Stimulated activated naive B cell treated with anti-CD40 and anti-IgM and Interleukin-4, amounts not matched to agents 10 μg/mL and 1 μg/mL and 100 μg/mL, for 72 hours (primary cell): ENCODE data around the gene CACNA1C.

Source experiments
- ATAC-seq, 2 donors: fragments of 150-1000 bp; cut with Tn5 transposase; replicated peaks; 2 replicates each; pipeline ENCODE4 v1.10.0; 2021; ENCODE audit warnings: moderate library complexity in 1 of 2
- DNase-seq: peaks from one replicate; pipeline ENCODE4 v3.0.0; 2021
- H3K27ac Mint-ChIP-seq: one replicate; pipeline ENCODE4 v1.8.0; 2022; ENCODE audit warnings: mild to moderate bottlenecking, mixed read lengths
- H3K27me3 Mint-ChIP-seq, 2 donors: one replicate each; pipeline ENCODE4 v1.8.0; 2022; ENCODE audit warnings: mixed read lengths in 2 of 2
- H3K36me3 Mint-ChIP-seq, 2 donors: one replicate each; pipeline ENCODE4 v1.8.0; 2022; ENCODE audit warnings: mixed read lengths in 2 of 2, mild to moderate bottlenecking in 1 of 2
- H3K4me1 Mint-ChIP-seq, 2 donors: one replicate each; pipeline ENCODE4 v1.8.0; 2022; ENCODE audit warnings: mixed read lengths in 2 of 2, mild to moderate bottlenecking in 1 of 2
- H3K4me3 Mint-ChIP-seq, 2 donors: one replicate each; pipeline ENCODE4 v1.8.0; 2022; ENCODE audit warnings: mild to moderate bottlenecking in 2 of 2, mixed read lengths in 2 of 2, moderate library complexity in 1 of 2
- H3K9me3 Mint-ChIP-seq, 2 donors: one replicate each; pipeline ENCODE4 v1.8.0; 2022; ENCODE audit warnings: mixed read lengths in 2 of 2, mild to moderate bottlenecking in 1 of 2

CACNA1C gene

DNA sequence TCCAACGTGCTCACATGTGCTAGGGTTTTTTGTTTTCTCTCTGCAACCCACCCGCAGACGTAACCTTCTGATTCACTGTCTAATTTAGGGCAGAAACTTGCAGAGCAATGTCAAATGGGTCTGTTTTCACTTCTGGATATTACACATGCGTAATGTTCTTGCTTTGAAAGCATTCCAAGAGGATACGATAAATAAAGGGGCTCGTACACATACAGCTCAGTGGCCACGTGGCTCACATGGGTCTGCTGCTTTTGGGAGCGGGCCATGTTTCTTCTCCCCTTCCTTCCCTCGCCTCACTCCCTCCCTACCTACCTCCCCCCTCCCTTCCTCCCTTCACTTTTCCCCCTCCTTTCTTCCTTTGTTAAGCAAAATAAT lies 23.4 kb downstream of the CACNA1C start:
- ATAC-seq (no peak), DNase-seq (no peak)
- H3K9me3 Mint-ChIP-seq: peaks cover 11 to 12% of the 10 kb centered on the region in 2 donors
- H3K27ac Mint-ChIP-seq: no peak overlapping the region
- H3K4me1 Mint-ChIP-seq: no peaks in the 10 kb centered on the region
- no peak overlapping the region for H3K4me3 Mint-ChIP-seq
- peaks cover 2 to 4% of the 10 kb centered on the region in 2 donors for H3K36me3 Mint-ChIP-seq
- peaks cover 19 to 21% of the 10 kb centered on the region in 2 donors for H3K27me3 Mint-ChIP-seq

DNA sequence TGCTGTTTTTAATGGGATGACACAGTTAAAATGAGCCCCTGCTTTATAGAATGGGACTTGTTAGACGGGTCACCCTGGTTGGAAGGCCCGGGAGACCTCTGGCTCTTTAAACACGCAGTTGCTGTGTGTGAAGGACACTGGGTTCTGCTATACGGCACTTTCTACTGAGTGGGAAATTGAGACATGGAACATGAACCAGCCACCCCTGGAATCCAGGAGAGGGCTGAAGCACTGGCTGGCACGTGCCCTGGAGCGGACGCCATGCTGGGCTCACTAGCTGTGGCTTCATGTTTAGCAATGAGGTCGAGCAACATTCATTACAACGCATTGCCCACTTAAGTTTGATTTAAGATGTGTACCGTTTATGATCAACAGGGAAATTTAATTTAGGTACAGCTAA lies 23.9 kb downstream of the CACNA1C start:
- no peaks in the 10 kb centered on the region for H3K4me1 Mint-ChIP-seq
- no peak for DNase-seq
- no peak for ATAC-seq
- peaks cover 0 to 3% of the 10 kb centered on the region in 2 donors for H3K36me3 Mint-ChIP-seq
- H3K9me3 Mint-ChIP-seq: peaks cover 6% of the 10 kb centered on the region in 2 donors
- H3K4me3 Mint-ChIP-seq: no peak overlapping the region
- H3K27me3 Mint-ChIP-seq: peaks cover 13 to 21% of the 10 kb centered on the region in 2 donors
- H3K27ac Mint-ChIP-seq: no peak overlapping the region

DNA sequence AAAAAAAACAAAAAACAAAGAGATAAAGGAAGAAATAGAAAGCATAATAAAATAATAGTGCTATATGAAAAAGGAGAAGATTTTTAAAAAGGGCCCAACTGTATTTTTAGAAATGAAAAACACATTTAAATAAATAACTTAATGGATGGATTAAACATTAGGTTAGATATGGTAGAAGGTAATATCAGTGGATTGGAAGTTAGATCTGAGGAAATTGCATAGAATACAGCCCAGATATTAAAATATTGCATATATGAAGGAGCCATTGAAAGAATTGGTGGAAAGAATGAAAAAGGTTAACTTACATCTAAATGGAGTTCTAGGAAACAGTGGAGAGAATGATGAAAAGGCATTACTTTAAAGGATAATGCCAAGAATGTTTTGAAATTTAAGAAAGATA lies 27.8 kb downstream of the CACNA1C start:
- ATAC-seq (no peak), DNase-seq (no peak)
- Mint-ChIP-seq H3K4me1 (no peaks in the 10 kb centered on the region), H3K36me3 (peaks cover 0 to 3% of the 10 kb centered on the region in 2 donors), H3K27ac (no peak overlapping the region), H3K27me3 (peaks cover 3 to 22% of the 10 kb centered on the region in 2 donors), H3K4me3 (no peak overlapping the region), H3K9me3 (peaks cover 6% of the 10 kb centered on the region in 2 donors)

DNA sequence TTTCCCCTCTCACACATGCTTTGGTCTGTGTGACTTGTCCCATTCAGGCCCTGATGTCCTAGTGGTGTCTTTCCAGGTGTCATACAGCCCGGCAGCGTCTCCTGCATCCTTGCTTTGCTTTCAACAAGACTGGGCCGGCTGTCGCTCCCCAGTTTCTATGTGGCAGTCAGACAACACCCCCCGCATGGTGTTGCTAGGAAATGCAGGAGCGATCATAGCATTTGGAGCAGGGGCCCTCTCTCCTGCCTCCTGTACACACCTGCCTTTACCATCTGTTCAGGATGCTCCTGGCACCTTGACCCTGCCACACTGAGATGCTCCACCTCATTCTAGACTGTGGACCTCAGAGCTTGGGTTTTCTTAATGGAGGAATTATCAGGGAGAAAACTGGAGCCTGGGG lies 29.5 kb downstream of the CACNA1C start:
- H3K27me3 Mint-ChIP-seq: peaks cover 13 to 18% of the 10 kb centered on the region in 2 donors
- no peaks in the 10 kb centered on the region for H3K4me1 Mint-ChIP-seq
- no peak overlapping the region for H3K4me3 Mint-ChIP-seq
- H3K9me3 Mint-ChIP-seq: peaks cover 6% of the 10 kb centered on the region in 2 donors
- DNase-seq: no peak
- H3K36me3 Mint-ChIP-seq: peaks cover 0 to 3% of the 10 kb centered on the region in 2 donors
- no peak overlapping the region for H3K27ac Mint-ChIP-seq
- ATAC-seq: no peak

DNA sequence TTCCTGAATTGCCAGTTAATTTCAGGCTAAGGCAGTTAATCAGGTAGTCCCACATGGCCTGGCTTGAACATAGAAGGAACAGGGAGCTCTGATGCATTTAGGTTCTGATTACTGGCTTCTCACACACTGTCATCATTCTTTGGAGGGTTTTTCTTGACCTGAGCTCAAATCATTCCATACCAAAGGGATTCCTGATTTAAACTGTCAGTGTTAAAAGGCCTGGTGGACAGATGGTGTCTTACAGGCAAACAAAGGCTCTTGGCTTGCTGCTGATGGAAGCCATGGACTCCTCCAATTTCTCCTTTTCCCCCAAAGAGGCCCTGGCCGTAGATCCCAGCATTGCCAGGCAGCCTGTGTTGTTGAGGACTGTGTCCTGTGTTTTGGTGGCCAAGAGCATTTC lies 30.2 kb downstream of the CACNA1C start:
- Mint-ChIP-seq H3K9me3 (peaks cover 6% of the 10 kb centered on the region in 2 donors), H3K27ac (no peak overlapping the region), H3K27me3 (peaks cover 14 to 16% of the 10 kb centered on the region in 2 donors), H3K4me1 (no peaks in the 10 kb centered on the region), H3K36me3 (peaks cover 0 to 3% of the 10 kb centered on the region in 2 donors), H3K4me3 (no peak overlapping the region)
- ATAC-seq: no peak
- DNase-seq: no peak

DNA sequence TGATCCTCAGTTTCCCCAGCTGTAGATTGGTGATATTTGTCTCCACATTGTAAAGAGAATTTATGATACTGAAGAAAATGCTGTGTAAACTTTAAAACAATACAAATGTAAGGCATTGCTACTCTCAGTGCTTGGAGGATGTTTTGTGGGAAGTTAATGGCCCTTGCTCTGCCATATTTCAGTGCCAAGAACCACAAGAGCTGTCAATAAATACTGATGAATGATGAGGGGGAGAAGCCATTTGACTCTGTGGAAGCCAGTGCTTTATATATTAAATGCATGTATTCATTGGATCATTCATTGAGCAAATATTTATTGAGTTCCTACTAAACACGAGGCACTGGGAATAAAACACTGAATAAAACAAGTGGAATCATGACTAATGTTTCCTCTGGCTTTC lies 30.8 kb downstream of the CACNA1C start:
- H3K4me1 Mint-ChIP-seq: no peaks in the 10 kb centered on the region
- no peak overlapping the region for H3K4me3 Mint-ChIP-seq
- H3K27ac Mint-ChIP-seq: no peak overlapping the region
- ATAC-seq (no peak), DNase-seq (no peak)
- peaks cover 4 to 6% of the 10 kb centered on the region in 2 donors for H3K9me3 Mint-ChIP-seq
- peaks cover 0 to 3% of the 10 kb centered on the region in 2 donors for H3K36me3 Mint-ChIP-seq
- H3K27me3 Mint-ChIP-seq: peaks cover 14 to 16% of the 10 kb centered on the region in 2 donors

DNA sequence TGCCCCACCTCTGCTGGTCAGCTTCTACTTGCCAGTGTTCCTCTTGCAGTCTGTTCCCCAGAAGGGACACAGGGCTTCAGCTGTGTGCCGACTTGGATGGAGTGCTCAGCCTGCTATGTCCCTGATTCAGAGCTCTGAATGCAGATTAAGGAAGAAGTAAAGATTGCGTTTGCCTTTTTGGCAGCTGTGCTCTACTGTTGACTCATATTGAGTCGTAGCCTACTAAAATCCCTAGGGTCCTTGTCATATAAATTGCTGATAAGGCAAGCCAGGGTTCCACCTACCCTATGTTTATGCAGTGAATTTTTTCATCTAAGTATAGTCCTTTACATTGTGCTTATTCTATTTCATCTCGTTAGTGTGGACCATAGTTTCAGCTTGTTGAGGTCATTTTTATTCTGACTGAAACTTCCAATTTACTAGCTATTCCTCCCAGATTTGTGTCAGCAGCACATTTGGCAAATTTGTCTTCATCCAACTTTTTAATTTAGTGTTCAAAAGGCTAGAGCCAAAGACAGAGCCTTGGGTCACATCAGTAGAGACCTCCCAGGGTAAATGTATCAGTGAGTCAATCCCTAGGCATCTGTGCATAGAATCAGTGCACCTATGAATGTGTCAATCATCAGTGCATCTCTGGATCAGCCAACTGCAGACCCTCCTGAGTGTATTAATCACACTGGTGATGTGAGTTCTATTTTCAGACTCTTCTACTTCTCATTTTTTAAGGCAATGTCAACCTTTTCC lies 31.9 kb downstream of the CACNA1C start:
- ATAC-seq: no peak
- no peak for DNase-seq
- Mint-ChIP-seq H3K9me3 (peaks cover 2 to 6% of the 10 kb centered on the region in 2 donors), H3K27ac (no peak overlapping the region), H3K4me1 (no peaks in the 10 kb centered on the region), H3K36me3 (peaks cover 0 to 3% of the 10 kb centered on the region in 2 donors), H3K27me3 (peaks cover 14 to 20% of the 10 kb centered on the region in 2 donors), H3K4me3 (no peak overlapping the region)

DNA sequence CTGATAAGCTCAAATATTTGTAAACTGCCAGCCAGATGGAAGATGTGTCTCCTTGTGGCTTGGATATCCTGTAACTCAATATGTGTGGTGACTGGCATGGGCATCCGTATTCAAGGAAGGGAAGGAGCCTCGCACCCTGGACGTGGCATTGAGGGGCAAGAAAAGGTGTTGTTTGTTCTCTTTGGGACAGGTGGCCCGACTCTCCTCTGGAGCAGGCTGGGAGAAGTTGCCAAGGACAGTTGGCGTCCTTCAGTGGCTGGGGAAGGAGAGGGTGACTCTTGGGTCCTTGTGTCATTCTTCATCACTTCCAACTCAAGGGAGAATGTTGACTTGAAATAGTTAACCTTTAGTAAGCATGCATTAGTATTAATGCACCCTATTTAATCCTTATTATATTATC lies 39.6 kb downstream of the CACNA1C start:
- Mint-ChIP-seq H3K27me3 (peaks cover 15% of the 10 kb centered on the region in 2 donors), H3K4me3 (no peak overlapping the region), H3K9me3 (no peaks in the 10 kb centered on the region), H3K4me1 (no peaks in the 10 kb centered on the region), H3K27ac (no peak overlapping the region), H3K36me3 (no peaks in the 10 kb centered on the region)
- no peak for DNase-seq
- no peak for ATAC-seq

DNA sequence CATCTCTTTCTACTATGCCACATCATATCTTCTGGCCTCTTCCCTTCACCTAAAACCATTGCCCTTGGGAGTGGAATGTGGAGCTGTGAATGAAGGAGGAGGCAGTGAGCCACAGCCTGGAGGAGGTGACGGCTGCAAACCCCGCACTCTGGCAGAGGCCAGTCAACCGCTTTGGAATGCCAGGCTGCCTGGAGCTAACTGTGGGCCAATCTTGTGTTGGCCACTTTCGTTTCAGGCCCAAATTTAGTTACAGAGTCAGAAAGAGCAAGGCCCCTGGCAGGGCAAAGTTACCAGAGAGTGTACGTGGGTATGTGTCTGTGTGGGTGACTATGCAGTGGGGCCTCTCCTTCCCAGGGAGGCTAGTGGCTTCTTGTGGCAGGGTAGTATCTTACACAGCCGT lies 40.1 kb downstream of the CACNA1C start:
- Mint-ChIP-seq H3K27ac (no peak overlapping the region), H3K4me1 (no peaks in the 10 kb centered on the region), H3K4me3 (no peak overlapping the region), H3K9me3 (no peaks in the 10 kb centered on the region), H3K36me3 (no peaks in the 10 kb centered on the region), H3K27me3 (peaks cover 15 to 20% of the 10 kb centered on the region in 2 donors)
- DNase-seq (no peak), ATAC-seq (no peak)

DNA sequence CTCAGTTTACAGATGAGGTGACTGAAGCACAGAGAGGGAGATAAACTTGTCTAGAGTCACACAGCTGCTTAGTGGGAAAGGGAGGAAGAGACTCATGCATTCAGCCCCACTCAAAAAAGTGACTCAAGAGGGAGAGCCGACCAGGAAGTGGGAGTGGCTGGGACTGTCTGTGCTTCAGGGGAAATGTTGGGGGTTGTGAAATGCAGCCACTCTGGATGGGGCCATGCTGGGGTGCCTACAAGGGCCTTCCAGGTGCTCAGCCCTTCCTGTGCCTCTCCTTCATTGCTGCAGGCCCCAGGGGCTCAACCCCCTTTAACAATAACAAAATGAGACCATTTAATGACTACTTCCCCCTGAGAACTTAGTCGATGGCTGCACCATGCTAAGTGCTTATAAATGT lies 41.8 kb downstream of the CACNA1C start:
- H3K27me3 Mint-ChIP-seq: peaks cover 14 to 27% of the 10 kb centered on the region in 2 donors
- ATAC-seq (no peak), DNase-seq (no peak)
- no peak overlapping the region for H3K27ac Mint-ChIP-seq
- H3K4me3 Mint-ChIP-seq: no peak overlapping the region
- no peaks in the 10 kb centered on the region for H3K36me3 Mint-ChIP-seq
- H3K9me3 Mint-ChIP-seq: no peaks in the 10 kb centered on the region
- no peaks in the 10 kb centered on the region for H3K4me1 Mint-ChIP-seq

DNA sequence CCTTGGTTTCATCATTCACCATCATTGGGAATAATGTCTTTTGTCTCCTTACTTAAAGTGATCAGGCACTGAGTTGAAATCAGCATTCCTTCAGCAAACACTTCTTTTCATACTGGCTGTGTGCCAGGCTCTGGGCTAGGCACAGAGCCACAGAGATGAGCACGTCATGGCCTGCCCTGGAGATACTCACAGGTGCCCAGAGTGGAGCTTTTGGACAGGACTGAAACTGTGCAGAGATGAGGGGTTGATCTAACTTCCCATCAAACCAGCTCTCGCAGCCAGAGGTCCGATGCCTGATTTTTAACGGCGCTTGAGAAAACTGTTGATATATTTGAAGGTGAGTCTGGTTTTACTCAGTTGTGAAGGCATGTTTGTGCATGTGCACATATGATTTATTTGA lies 43.1 kb downstream of the CACNA1C start:
- DNase-seq (no peak), ATAC-seq (no peak)
- Mint-ChIP-seq H3K9me3 (no peaks in the 10 kb centered on the region), H3K4me1 (no peaks in the 10 kb centered on the region), H3K4me3 (no peak overlapping the region), H3K27me3 (peaks cover 9 to 27% of the 10 kb centered on the region in 2 donors), H3K27ac (no peak overlapping the region), H3K36me3 (no peaks in the 10 kb centered on the region)

DNA sequence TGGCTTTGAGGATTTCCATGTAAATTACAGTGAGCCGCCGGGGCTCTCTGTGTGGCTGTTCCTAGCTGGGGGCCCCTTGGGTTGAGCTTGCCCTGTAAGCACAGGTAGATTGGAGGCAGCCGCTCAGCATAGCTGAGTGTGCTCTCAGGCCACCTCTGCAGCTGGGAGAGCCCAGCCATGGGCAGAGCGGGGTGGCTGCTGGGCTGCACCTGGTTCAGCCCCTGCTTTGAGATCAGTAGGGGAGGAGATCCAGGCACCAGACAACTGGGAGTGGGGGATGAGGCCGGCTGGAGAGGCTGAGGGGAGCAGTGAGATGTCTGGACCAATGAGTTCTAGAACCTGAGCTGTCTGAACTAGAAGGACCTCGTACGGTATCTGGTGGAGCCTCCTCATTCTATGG lies 44.8 kb downstream of the CACNA1C start:
- Mint-ChIP-seq H3K9me3 (no peaks in the 10 kb centered on the region), H3K36me3 (no peaks in the 10 kb centered on the region), H3K27me3 (peaks cover 8 to 15% of the 10 kb centered on the region in 2 donors), H3K4me3 (no peak overlapping the region), H3K4me1 (no peaks in the 10 kb centered on the region), H3K27ac (no peak overlapping the region)
- ATAC-seq (no peak), DNase-seq (no peak)

DNA sequence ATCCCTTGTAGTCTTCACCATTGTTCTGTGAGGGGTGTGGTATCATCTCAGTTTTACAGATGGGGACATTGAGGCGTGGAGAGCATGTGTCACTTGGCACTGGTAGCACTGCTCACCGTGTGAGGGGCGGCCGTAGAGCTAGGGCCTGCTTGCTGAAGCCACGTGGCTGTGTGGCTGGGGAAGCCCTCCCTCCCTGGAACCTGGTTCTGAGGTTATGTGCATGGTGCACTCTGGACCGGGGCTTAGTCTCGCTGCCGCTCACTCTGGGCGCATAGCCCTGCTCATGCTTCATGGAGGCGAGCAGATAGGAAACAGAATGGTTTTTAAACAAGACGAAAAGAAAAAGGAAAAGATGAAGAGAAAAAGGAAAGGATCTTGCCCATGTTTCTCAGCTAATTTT lies 46.1 kb downstream of the CACNA1C start:
- Mint-ChIP-seq H3K9me3 (no peaks in the 10 kb centered on the region), H3K27ac (no peak overlapping the region), H3K4me3 (no peak overlapping the region), H3K27me3 (peaks cover 4 to 15% of the 10 kb centered on the region in 2 donors), H3K4me1 (no peaks in the 10 kb centered on the region), H3K36me3 (no peaks in the 10 kb centered on the region)
- ATAC-seq: no peak
- no peak for DNase-seq

DNA sequence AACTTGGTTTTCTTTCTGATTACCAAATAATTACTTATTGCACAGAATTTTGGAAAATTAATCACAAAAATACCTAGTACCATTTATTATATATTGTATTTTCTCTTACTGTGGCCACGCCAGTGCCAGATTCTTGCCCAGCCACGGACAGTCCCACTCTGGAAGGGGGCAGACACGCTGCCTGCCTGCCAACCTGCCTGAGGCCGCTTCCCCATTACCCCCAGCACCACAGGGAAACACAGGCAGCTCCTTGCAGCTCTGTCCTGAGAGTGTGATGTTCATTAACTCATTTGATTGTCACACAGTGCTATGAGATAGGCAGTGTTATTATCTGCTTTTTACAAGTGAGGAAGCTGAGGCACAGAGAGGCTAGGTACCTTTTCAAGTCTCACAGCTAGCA lies 46.8 kb downstream of the CACNA1C start:
- no peaks in the 10 kb centered on the region for H3K9me3 Mint-ChIP-seq
- no peaks in the 10 kb centered on the region for H3K36me3 Mint-ChIP-seq
- ATAC-seq (no peak), DNase-seq (no peak)
- peaks cover 4 to 15% of the 10 kb centered on the region in 2 donors for H3K27me3 Mint-ChIP-seq
- no peak overlapping the region for H3K27ac Mint-ChIP-seq
- no peak overlapping the region for H3K4me3 Mint-ChIP-seq
- no peaks in the 10 kb centered on the region for H3K4me1 Mint-ChIP-seq

DNA sequence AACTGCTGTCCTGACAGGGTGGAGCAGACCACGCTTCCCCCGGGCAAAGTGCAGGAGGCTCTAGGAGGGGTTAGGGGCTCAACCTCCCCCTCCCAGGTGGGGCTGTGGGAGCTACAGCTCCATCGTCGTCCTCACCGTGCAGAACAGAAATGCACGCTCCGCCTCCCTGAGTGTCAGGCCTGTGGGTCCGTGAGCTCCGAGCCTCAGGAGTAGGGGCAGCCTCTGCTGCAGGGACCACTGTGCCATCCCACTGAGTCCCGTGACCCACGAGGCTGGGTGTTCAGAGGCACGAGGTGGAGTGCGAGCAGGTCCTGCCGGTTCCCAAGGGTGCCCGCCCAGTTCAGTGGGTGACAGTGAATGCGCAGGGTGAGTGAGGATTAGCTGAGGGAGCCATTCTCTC lies 48.6 kb downstream of the CACNA1C start:
- Mint-ChIP-seq H3K9me3 (no peaks in the 10 kb centered on the region), H3K4me1 (no peaks in the 10 kb centered on the region)
- ATAC-seq: no peak

More for the DNA sequence above, 48.6 kb downstream of the CACNA1C start:
- no peak for DNase-seq
- Mint-ChIP-seq H3K27me3 (peaks cover 4 to 15% of the 10 kb centered on the region in 2 donors), H3K27ac (no peak overlapping the region), H3K36me3 (no peaks in the 10 kb centered on the region), H3K4me3 (no peak overlapping the region)
